Measurements from ENCODE around the gene TNFRSF21.

Gene TNFRSF21

DNA sequence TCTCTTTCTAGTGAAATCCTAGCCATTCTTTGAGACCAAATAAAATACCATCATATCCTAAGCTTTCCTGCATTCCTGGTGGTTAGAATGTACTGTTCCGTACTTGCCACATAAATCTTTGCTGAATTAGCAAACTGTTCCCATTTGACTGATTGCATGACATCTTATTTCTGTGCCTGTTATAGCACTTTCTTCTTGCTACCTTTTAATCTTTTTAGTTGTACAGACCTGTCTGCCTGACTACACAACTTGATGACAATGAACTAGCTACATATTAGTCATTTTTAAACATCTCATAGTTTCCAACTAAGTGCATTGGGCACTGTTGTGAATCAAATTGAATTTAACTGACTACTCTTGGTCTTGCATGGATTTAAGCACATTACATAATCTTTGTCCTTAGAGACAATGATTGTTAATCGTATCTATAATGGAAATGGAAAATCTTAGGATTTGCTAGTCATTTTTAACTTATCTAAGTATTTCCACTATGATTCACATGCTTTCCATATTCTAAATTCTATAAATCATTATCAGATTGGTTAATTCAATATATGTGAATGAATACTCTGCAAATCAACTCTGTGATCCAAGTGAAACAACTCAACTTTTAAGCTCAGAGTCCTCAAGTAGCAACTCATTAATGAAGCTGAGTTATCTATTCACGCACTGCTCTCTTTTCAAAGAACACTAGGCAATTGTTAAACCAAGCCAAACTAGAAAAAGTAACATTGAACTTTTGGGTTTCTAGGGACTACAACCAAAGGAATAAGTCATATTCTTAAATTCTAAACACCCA lies 109.0 kb downstream of the TNFRSF21 start:
- TF ChIP-seq POLR2A (IDR thresholded peaks at IDR 0.05; ENCODE audit: low read depth, low read length) (no peak), POLR2AphosphoS5 (IDR thresholded peaks at IDR 0.05; ENCODE audit: low read depth, low read length) (no peak), TAF1 (IDR thresholded peaks at IDR 0.05; ENCODE audit: borderline replicate concordance, low read depth, low read length) (no peak)
- no peak for FAIRE-seq
- no peak for DNase-seq (ENCODE audit: insufficient read length)

DNA sequence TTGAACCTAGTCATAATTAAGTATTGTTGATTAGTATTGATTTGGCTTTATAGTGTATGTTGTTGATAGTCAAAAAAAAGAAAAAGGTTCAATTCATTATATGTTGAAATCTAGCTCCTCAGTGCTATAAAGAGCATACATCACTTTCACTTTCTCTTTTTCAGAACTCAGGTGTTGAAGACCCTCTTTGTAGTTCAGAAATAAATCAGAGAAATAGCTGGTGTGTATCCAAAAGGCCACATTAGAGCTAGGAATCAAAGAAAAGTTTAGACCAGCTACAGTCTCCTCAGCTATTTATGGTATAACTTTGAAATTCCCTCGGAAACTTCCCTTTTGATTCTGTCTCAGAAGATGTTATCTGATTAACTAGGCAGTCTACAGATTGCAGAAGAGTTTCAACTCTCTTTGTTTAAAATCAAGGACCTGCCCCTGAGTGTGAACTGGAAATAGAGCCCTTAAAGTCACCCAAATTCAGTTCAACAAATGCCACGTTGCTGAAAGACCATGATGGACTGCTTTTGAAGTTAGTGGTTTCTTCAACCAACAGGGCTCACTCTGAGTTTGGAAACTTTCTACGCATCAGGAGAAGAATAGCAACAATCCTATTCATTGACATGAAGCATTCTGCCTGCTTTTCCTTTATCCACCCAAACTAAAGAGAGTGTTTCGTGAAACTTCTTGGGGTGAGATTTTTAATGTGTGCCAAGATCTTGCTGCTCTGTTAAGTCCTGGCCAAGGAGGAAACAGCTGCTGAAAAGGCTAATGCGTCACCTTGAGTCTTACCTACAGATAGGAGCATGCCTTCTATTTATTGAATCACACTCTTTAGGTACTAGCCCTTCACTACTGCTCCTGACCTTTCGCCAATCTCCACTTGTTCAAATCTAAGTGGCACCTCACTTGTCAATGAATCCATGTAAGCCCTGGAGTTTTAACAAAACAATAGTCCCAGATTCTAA lies 111.7 kb downstream of the TNFRSF21 start:
- TF ChIP-seq TAF1 (IDR thresholded peaks at IDR 0.05; ENCODE audit: borderline replicate concordance, low read depth, low read length), result no peak
- no peak for TF ChIP-seq POLR2A (IDR thresholded peaks at IDR 0.05; ENCODE audit: low read depth, low read length)
- FAIRE-seq (no peak), DNase-seq (ENCODE audit: insufficient read length) (no peak)

DNA sequence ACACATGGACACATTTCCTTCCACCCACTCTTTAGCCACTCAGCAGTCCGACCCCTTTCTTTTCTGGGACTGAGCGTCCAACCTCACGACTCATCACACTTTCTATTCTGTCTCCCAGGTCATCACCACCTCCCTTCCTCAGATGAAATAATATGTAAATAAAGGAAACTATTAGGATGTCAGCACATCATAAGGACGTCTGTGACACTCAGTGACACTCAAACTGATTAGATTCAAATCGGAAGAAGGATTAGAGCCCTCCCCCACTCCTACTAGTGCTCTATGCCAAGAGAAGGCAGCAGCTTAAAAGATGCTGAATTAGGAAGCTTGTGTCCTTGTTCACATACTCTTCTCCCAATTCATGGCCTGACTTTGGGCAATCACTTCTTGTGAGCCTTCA lies 113.6 kb downstream of the TNFRSF21 start:
- no peak for DNase-seq (ENCODE audit: insufficient read length)
- FAIRE-seq, result no peak
- TF ChIP-seq POLR2A (IDR thresholded peaks at IDR 0.05; ENCODE audit: low read depth, low read length), result no peak
- no peak for TF ChIP-seq TAF1 (IDR thresholded peaks at IDR 0.05; ENCODE audit: borderline replicate concordance, low read depth, low read length)
- no peak for TF ChIP-seq POLR2AphosphoS5 (IDR thresholded peaks at IDR 0.05; ENCODE audit: low read depth, low read length)

DNA sequence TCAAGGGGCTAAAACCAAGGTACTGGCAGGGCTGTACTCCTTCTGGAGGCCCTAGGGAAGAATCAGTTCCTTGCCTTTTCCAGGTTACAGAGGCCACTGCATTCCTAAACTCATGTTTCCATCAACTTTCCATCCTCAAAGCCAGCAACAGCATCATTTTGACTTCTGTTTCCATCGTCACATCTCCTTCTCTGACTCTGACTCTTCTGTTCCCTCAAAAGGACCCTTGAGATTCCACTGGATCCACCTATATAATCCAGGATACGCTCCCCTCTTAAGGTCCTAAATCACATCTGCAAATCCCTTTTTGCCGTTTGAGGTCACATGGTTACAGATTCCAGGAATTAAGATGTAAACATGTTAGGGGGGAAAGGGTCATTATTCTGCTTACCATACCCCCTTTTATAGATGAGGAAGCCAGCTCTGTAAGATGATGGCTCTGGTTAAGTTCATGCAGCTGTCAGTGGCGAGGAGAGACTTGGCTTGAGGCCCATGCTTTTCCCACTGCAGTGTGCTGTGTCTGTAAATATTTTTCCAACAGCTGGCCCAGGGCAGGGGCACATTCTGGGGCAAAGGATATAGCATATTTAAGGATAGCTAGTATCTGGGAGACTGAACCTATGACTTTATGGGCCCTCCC lies 114.6 kb downstream of the TNFRSF21 start:
- TF ChIP-seq TAF1 (IDR thresholded peaks at IDR 0.05; ENCODE audit: borderline replicate concordance, low read depth, low read length), result no peak
- TF ChIP-seq POLR2A (IDR thresholded peaks at IDR 0.05; ENCODE audit: low read depth, low read length), result no peak
- TF ChIP-seq POLR2AphosphoS5 (IDR thresholded peaks at IDR 0.05; ENCODE audit: low read depth, low read length), result no peak
- DNase-seq (ENCODE audit: insufficient read length) (no peak), FAIRE-seq (no peak)

DNA sequence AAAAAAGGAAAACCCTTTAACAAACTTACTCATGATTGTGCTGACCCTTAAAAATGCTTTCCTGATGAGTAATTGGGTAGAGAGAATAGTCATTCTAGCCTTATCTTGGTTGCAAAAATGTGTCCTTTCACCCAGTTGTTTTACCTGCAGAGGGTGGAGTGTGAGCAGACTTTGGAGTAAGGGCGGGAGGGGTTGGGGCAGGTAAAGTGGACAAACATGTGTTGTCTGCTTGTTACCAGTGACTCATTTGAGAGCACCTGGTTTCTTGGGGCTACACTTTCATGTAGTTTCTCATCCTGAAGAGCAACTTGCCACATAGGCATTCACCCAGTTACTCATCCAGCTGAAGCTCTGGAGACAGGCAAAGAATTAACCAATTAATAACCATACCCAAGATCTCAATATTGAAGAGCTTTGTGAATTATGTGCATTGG lies 121.1 kb downstream of the TNFRSF21 start:
- no peak for TF ChIP-seq POLR2AphosphoS5 (IDR thresholded peaks at IDR 0.05; ENCODE audit: low read depth, low read length)
- no peak for TF ChIP-seq TAF1 (IDR thresholded peaks at IDR 0.05; ENCODE audit: borderline replicate concordance, low read depth, low read length)
- TF ChIP-seq POLR2A (IDR thresholded peaks at IDR 0.05; ENCODE audit: low read depth, low read length), result no peak
- DNase-seq (ENCODE audit: insufficient read length) (no peak), FAIRE-seq (no peak)

DNA sequence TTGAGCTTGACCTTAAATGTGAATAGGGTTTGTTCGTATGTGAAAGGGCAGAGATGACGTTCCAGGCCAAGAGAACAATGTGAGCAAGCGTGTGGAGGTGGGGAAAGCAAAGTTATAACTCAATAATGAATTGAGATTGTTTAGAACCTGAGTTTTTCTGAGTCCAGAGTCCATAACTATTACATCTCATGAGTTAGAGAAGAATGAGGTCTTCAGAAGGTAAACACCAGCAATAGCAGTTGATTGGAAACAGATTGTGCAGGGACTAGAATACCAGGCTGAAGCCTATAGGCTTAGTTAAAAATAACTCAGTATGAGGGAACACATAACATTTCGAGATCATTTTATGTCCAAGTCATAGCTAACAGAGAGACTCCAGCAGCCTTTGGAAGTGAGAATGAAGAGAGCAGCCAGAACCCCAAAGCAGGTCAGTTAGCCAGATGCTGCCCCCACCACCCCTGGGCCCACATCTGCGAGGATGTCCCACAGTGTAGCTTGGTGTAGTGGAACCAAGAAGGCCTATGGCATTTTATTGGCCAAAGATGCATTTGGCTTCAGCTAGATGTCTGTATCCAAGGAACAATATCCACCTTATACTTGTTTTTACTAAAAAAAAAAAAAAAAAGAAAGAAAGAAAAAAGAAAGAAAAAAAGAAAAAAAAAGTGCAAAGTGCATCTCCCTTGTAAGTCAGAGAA lies 121.7 kb downstream of the TNFRSF21 start:
- no peak for TF ChIP-seq POLR2AphosphoS5 (IDR thresholded peaks at IDR 0.05; ENCODE audit: low read depth, low read length)
- TF ChIP-seq POLR2A (IDR thresholded peaks at IDR 0.05; ENCODE audit: low read depth, low read length), result no peak
- TF ChIP-seq TAF1 (IDR thresholded peaks at IDR 0.05; ENCODE audit: borderline replicate concordance, low read depth, low read length), result no peak
- FAIRE-seq (no peak), DNase-seq (ENCODE audit: insufficient read length) (no peak)

DNA sequence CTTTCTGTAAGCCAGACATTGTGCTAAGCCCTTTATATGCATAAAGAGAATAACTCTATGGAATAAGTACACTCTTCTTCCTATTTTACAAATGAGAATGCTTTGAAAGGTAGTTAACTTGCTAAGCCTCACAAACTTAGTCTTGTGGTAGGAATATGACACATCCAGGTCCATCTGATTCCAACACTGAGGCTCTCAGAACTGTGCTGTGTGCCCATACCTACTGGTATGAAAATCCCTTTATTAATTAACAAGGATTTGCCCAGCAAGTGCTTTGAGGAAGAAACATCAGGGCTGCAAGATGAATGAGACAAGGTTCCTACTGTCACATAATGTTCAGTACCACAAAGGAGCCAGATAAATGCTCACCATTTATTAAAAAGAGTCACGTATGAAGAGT lies 122.6 kb downstream of the TNFRSF21 start:
- DNase-seq (ENCODE audit: insufficient read length), result no peak
- no peak for FAIRE-seq
- TF ChIP-seq POLR2AphosphoS5 (IDR thresholded peaks at IDR 0.05; ENCODE audit: low read depth, low read length) (no peak), POLR2A (IDR thresholded peaks at IDR 0.05; ENCODE audit: low read depth, low read length) (no peak), TAF1 (IDR thresholded peaks at IDR 0.05; ENCODE audit: borderline replicate concordance, low read depth, low read length) (no peak)

DNA sequence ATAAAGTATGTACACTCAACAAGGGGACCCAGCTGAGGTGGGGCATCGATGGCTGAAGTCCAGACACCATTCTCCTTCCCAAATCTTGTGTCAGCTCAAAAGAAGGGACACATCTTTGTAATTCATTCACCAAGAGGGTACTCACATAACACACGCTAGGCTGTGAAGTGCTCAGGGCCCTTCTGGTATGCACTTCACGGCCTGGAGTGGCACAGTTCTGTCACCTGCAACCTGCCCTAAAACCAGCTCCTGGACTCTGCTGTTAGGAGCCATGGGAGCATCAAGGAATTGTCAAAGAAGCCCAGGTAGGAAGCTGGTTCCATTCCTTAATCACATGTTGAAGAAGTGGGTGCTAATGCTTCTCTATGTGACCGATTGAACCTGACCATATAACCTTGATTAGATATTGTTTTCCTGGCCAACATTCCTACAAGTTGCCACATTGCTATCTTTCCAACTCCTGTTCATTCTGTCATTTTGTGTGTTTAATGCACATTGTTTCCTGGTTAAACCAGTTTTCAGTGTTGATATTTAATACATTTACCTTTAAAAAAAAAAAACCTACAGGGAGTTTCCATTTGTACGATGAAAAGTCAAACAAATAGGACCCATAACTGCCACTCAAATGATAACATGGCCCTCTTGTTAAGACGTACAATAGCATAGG lies 127.3 kb downstream of the TNFRSF21 start:
- no peak for TF ChIP-seq POLR2A (IDR thresholded peaks at IDR 0.05; ENCODE audit: low read depth, low read length)
- TF ChIP-seq TAF1 (IDR thresholded peaks at IDR 0.05; ENCODE audit: borderline replicate concordance, low read depth, low read length), result no peak
- TF ChIP-seq POLR2AphosphoS5 (IDR thresholded peaks at IDR 0.05; ENCODE audit: low read depth, low read length), result no peak
- FAIRE-seq, result no peak
- no peak for DNase-seq (ENCODE audit: insufficient read length)

DNA sequence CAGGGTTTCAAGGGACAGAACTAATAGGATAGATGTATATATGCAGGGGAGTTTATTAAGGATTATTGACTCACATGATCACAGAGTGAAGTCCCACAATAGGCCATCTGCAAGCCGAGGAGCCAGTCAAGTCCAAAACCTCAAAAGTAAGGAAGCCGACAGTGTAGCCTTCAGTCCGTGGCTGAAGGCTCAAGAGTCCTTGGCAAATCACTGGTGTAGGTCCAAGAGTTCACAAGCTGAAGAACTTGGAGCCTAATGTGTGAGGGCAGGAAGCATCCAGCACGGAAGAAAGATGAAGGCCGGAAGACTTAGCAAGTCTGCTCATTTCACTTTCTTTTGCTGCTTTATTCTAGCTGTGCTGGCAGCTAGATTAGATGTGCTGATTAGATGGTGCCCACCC lies 128.0 kb downstream of the TNFRSF21 start:
- DNase-seq (ENCODE audit: insufficient read length) (no peak), FAIRE-seq (no peak)
- TF ChIP-seq POLR2A (IDR thresholded peaks at IDR 0.05; ENCODE audit: low read depth, low read length) (no peak), TAF1 (IDR thresholded peaks at IDR 0.05; ENCODE audit: borderline replicate concordance, low read depth, low read length) (no peak), POLR2AphosphoS5 (IDR thresholded peaks at IDR 0.05; ENCODE audit: low read depth, low read length) (no peak)

Data from GM12892 (cell line).